K562 (cell line): Measurements from ENCODE around the gene MICAL1. TPM values are rescaled to one million over a fixed set of nuclear protein-coding genes. Genes with fewer than 3 reads are reported as not detected.

Experiments
- CHD4 ChIP-seq: fragments of 200-600 bp; sonication (generic); IDR thresholded peaks from 3 replicates; pipeline ENCODE4 v1.6.1; 2012; ENCODE audit warnings: low read depth, mild to moderate bottlenecking, mixed read lengths, low read length, inconsistent platforms; ENCODE audit not compliant: insufficient read depth, insufficient replicate concordance, poor library complexity, severe bottlenecking
- CTCFL ChIP-seq: IDR thresholded peaks from 2 replicates; pipeline ENCODE4 v1.6.1; 2011; ENCODE audit warnings: borderline replicate concordance, low read depth, mild to moderate bottlenecking, moderate library complexity, low read length; ENCODE audit not compliant: insufficient read depth, poor library complexity, severe bottlenecking
- DACH1 ChIP-seq: fragments of 450-650 bp; IDR thresholded peaks from 2 replicates; pipeline ENCODE4 v1.6.1; 2018; ENCODE audit not compliant: partially characterized antibody
- EZH2 ChIP-seq: IDR thresholded peaks from 2 replicates; pipeline ENCODE4 v1.6.1; 2012; ENCODE audit warnings: low read depth, mild to moderate bottlenecking, inconsistent platforms, low read length, borderline replicate concordance
- FOXA3 ChIP-seq, 2 experiments: fragments of 450-650 bp in 1 of 2; sonication (generic) in 1 of 2; formaldehyde crosslinking; IDR thresholded peaks in 1 of 2; conservative IDR thresholded peaks in 1 of 2; 2 replicates each; pipeline versions ENCODE4 v1.4.0 to v1.8.0; 2020 to 2022; ENCODE audit warnings: mild to moderate bottlenecking in 2 of 2, missing genetic modification reagents in 1 of 2
- HNRNPK ChIP-seq: fragments of 200-400 bp; formaldehyde crosslinking; IDR thresholded peaks from one replicate; pipeline ENCODE4 v1.6.1; 2018; ENCODE audit warnings: mild to moderate bottlenecking, low read depth, low read length; ENCODE audit not compliant: poor library complexity, severe bottlenecking
- IRF2 ChIP-seq: sonication (generic); formaldehyde crosslinking; IDR thresholded peaks from 2 replicates; pipeline ENCODE4 v1.8.1; 2022; ENCODE audit warnings: mild to moderate bottlenecking, missing genetic modification reagents
- JUN ChIP-seq, 2 experiments: sonication (generic) in 1 of 2; formaldehyde crosslinking in 1 of 2; IDR thresholded peaks; 2 replicates each; pipeline versions ENCODE4 v1.6.1 to v1.8.0; 2012 to 2022; ENCODE audit warnings: borderline replicate concordance in 2 of 2, mild to moderate bottlenecking in 2 of 2, improper control_type of control experiment in 1 of 2, low read depth in 1 of 2, low read length in 1 of 2, missing genetic modification reagents in 1 of 2
- KLF16 ChIP-seq: IDR thresholded peaks from 2 replicates; pipeline ENCODE4 v1.6.1; 2016; ENCODE audit warnings: antibody characterized with exemption
- NCOA1 ChIP-seq: fragments of 450-650 bp; IDR thresholded peaks from 2 replicates; pipeline ENCODE4 v1.6.1; 2016; ENCODE audit warnings: low read depth
- PBX2 ChIP-seq, 2 experiments: IDR thresholded peaks in 1 of 2; conservative IDR thresholded peaks in 1 of 2; 2 replicates each; pipeline ENCODE4 v1.6.1; 2016; ENCODE audit warnings: low read depth in 2 of 2, mild to moderate bottlenecking in 1 of 2, missing compliant biosample characterization in 1 of 2, missing genetic modification characterization in 1 of 2, moderate library complexity in 1 of 2
- PRMT5 ChIP-seq: sonication (generic); formaldehyde crosslinking; IDR thresholded peaks from 2 replicates; pipeline ENCODE4 v1.5.0; 2020; ENCODE audit warnings: missing genetic modification reagents
- THRB ChIP-seq: fragments of 450-650 bp; formaldehyde crosslinking; conservative IDR thresholded peaks from 2 replicates; pipeline ENCODE4 v1.4.0; 2022; ENCODE audit warnings: mild to moderate bottlenecking, missing genetic modification characterization
- ZNF143 ChIP-seq: sonication (generic); formaldehyde crosslinking; IDR thresholded peaks from 2 replicates; pipeline ENCODE4 v1.9.0; 2022; ENCODE audit warnings: mild to moderate bottlenecking, missing genetic modification reagents
- ZNF23 ChIP-seq: fragments of 250-450 bp; sonication (Bioruptor Pico); IDR thresholded peaks from 2 replicates; pipeline ENCODE4 v1.4.0; 2020; ENCODE audit warnings: mild to moderate bottlenecking
- ZNF263 ChIP-seq: sonication (generic); formaldehyde crosslinking; IDR thresholded peaks from 2 replicates; pipeline ENCODE4 v1.8.0; 2022; ENCODE audit warnings: mild to moderate bottlenecking, missing genetic modification reagents, borderline replicate concordance
- ZNF79 ChIP-seq: fragments of 250-450 bp; sonication (Bioruptor Pico); IDR thresholded peaks from 2 replicates; pipeline ENCODE4 v1.4.0; 2020; ENCODE audit warnings: low read depth, mild to moderate bottlenecking, moderate library complexity
- polyA plus RNA-seq, 8 experiments: library from polyadenylated mRNA; depleted of rRNA in 4 of 8; stranded (reverse) in 5 of 8; unstranded in 3 of 8; fragments of >200 nt; fragmentation: Nextera tagmentation in 2 of 8; fragmentation: Illumina TruSeq in 1 of 8; extraction: Ambion mirVana in 2 of 8; extraction: Trizol in 1 of 8; gene quantifications; 2 replicates each; pipeline versions ENCODE4 v1.2.1 to v1.2.3, GENCODE V29; 2011 to 2014; ENCODE audit warnings: inconsistent platforms in 1 of 8, missing spikeins in 1 of 8
- total RNA-seq, 7 experiments: library from RNA; depleted of rRNA in 6 of 7; stranded (reverse); fragments of >200 nt in 6 of 7; fragmentation: Illumina TruSeq in 2 of 7; extraction: Trizol in 2 of 7; gene quantifications; 2 replicates each; pipeline versions ENCODE4 v1.2.1 to v1.2.3, GENCODE V29; 2011 to 2021; ENCODE audit warnings: low replicate concordance in 1 of 7
- TF ChIP-seq, protein P1 (sequence below): sonication (generic); formaldehyde crosslinking; IDR thresholded peaks from 2 replicates; pipeline ENCODE4 v1.8.1; 2022; ENCODE audit warnings: missing genetic modification reagents

Gene MICAL1
- total and polyA plus RNA-seq, 9 of the 15 experiments (the other 6 are each of a cell fraction or from before 2014, with no cell fraction given): 0.07 to 15.2 (median 7.0) TPM

- TF ChIP-seq ZNF79 (CRISPR knock-in tag): no peak
- TF ChIP-seq ZNF143 (CRISPR knock-in tag): no peak
- TF ChIP-seq, protein P1, sequence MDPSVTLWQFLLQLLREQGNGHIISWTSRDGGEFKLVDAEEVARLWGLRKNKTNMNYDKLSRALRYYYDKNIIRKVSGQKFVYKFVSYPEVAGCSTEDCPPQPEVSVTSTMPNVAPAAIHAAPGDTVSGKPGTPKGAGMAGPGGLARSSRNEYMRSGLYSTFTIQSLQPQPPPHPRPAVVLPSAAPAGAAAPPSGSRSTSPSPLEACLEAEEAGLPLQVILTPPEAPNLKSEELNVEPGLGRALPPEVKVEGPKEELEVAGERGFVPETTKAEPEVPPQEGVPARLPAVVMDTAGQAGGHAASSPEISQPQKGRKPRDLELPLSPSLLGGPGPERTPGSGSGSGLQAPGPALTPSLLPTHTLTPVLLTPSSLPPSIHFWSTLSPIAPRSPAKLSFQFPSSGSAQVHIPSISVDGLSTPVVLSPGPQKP (CRISPR knock-in tag): no peak
- TF ChIP-seq CHD4: no peak
- TF ChIP-seq PRMT5 (CRISPR knock-in tag): no peak
- TF ChIP-seq DACH1: peak; percentile 31
- no peak for TF ChIP-seq EZH2
- TF ChIP-seq NCOA1: no peak
- TF ChIP-seq JUN (IDR thresholded peaks at IDR 0.05; ENCODE audit: borderline replicate concordance, low read depth, low read length): no peak
- peak; percentile 84 for TF ChIP-seq JUN (CRISPR knock-in tag; IDR thresholded peaks at IDR 0.05; ENCODE audit: borderline replicate concordance)
- no peak for TF ChIP-seq KLF16
- peak; percentile 88 for TF ChIP-seq CTCFL
- no peak for TF ChIP-seq ZNF23
- TF ChIP-seq ZNF263 (CRISPR knock-in tag): no peak
- TF ChIP-seq HNRNPK: no peak
- no peak for TF ChIP-seq IRF2
- TF ChIP-seq THRB: no peak
- TF ChIP-seq PBX2 (CRISPR knock-in tag; IDR thresholded peaks at IDR 0.05; ENCODE audit: low read depth): no peak
- no peak for TF ChIP-seq PBX2 (tag; conservative IDR thresholded peaks at IDR 0.05; ENCODE audit: low read depth)
- TF ChIP-seq FOXA3 (CRISPR knock-in tag; conservative IDR thresholded peaks at IDR 0.05 in 1 of 2, IDR thresholded peaks at IDR 0.05 in 1 of 2): 0 out of 4 replicates have a peak, but pooled peaks of 1 of the 2 experiments have one; percentile 32
Observed at GRCh38 chr6:109440331-109441068, 15.1 kb downstream of the MICAL1 start, which contains the start of the genes PPIL6 and SMPD2 (continued).
